Glutamatergic neuron (in vitro differentiated cells): Measurements from ENCODE around the gene PHC1. TPM values are rescaled to one million over a fixed set of nuclear protein-coding genes. Genes with fewer than 3 reads are reported as not detected.
"Not testable (repeated sequence)": the region's sequence is repeated elsewhere in the genome, so short reads cannot be mapped to it uniquely, and the experiment has no call there.

ENCODE experiments used
- DNase-seq: peaks from one replicate; pipeline ENCODE4 v3.0.0; 2022
- H3K27ac Mint-ChIP-seq: one replicate; pipeline ENCODE4 v1.8.0; 2020; ENCODE audit warnings: mild to moderate bottlenecking, mixed read lengths, inconsistent platforms; ENCODE audit not compliant: unreplicated experiment
- H3K27me3 Mint-ChIP-seq: one replicate; pipeline ENCODE4 v1.8.0; 2020; ENCODE audit warnings: mild to moderate bottlenecking, moderate library complexity, mixed read lengths, inconsistent platforms; ENCODE audit not compliant: unreplicated experiment
- H3K36me3 Mint-ChIP-seq: one replicate; pipeline ENCODE4 v1.8.0; 2020; ENCODE audit warnings: mild to moderate bottlenecking, mixed read lengths, inconsistent platforms; ENCODE audit not compliant: unreplicated experiment
- H3K4me1 Mint-ChIP-seq: one replicate; pipeline ENCODE4 v1.8.0; 2020; ENCODE audit warnings: mild to moderate bottlenecking, low read depth, mixed read lengths, inconsistent platforms; ENCODE audit not compliant: unreplicated experiment
- H3K4me3 Mint-ChIP-seq: one replicate; pipeline ENCODE4 v1.8.0; 2020; ENCODE audit warnings: mild to moderate bottlenecking, mixed read lengths, inconsistent platforms; ENCODE audit not compliant: unreplicated experiment
- H3K9me3 Mint-ChIP-seq: one replicate; pipeline ENCODE4 v1.8.0; 2020; ENCODE audit warnings: mild to moderate bottlenecking, moderate library complexity, mixed read lengths, inconsistent platforms; ENCODE audit not compliant: unreplicated experiment
- CTCF ChIP-seq: fragments of 200-600 bp; sonication (generic); IDR thresholded peaks from one replicate; pipeline ENCODE4 v1.5.0; 2021; ENCODE audit not compliant: partially characterized antibody, unreplicated experiment
- long read RNA-seq: library from polyadenylated mRNA; unstranded; transcript quantifications from one replicate; pipeline ENCODE4 v2.0.0, GENCODE V29; 2020; ENCODE audit not compliant: unreplicated experiment
- total RNA-seq: library from RNA; stranded (reverse); fragmentation: NEBNext Ultra II Directional; extraction: Animal tissue kit (Norgen Biotek cat#: 25700); gene quantifications from one replicate; pipeline ENCODE4 v1.2.1, GENCODE V29; 2021; ENCODE audit not compliant: unreplicated experiment

Gene PHC1
- total RNA-seq: 59.8 TPM
- long read RNA-seq, partial matches to known transcripts: 7 of 8 reads
- long read RNA-seq, other reads (novel, unspliced or antisense): 0 of 8 reads

- H3K9me3 Mint-ChIP-seq, H3K36me3 Mint-ChIP-seq, H3K27me3 Mint-ChIP-seq: not testable (repeated sequence)
- H3K27ac Mint-ChIP-seq: peak within 1 kb of the TSS; percentile 97
- peak; percentile 88 for DNase-seq
- H3K4me1 Mint-ChIP-seq: peaks cover 13% of the 10 kb centered on the region
- H3K4me3 Mint-ChIP-seq: peak within 1 kb of the TSS; percentile 97
These were observed at the start of gene PHC1 for GRCh38 chr12:8914033-8914715. Gene PHC1 (plus strand): TSS chr12:8914509. CDS start chr12:8917678, 3,169 bp downstream.

- Mint-ChIP-seq H3K9me3 (no peaks in the 10 kb centered on the region), H3K4me1 (no peaks in the 10 kb centered on the region), H3K4me3 (no peak overlapping the region), H3K27me3 (peaks cover 5% of the 10 kb centered on the region), H3K27ac (no peak overlapping the region), H3K36me3 (no peaks in the 10 kb centered on the region)
- DNase-seq: no peak
- TF ChIP-seq CTCF: no peak
These were observed 47.9 kb upstream of the PHC1 start for GRCh38 chr12:8866429-8866828.

- Mint-ChIP-seq H3K36me3 (no peaks in the 10 kb centered on the region), H3K27me3 (peaks cover 2% of the 10 kb centered on the region), H3K9me3 (no peaks in the 10 kb centered on the region), H3K4me3 (no peak overlapping the region), H3K27ac (no peak overlapping the region), H3K4me1 (no peaks in the 10 kb centered on the region)
- no peak for TF ChIP-seq CTCF
- no peak for DNase-seq
These were observed 47.3 kb upstream of the PHC1 start for GRCh38 chr12:8867009-8867408.

GRCh38 chr12:8867786-8868185 is 46.5 kb upstream of the PHC1 start:
- Mint-ChIP-seq H3K27me3 (peaks cover 2% of the 10 kb centered on the region), H3K4me3 (no peak overlapping the region)

GRCh38 chr12:8870586-8870985 is 43.7 kb upstream of the PHC1 start:
- Mint-ChIP-seq H3K27me3 (peaks cover 2% of the 10 kb centered on the region), H3K27ac (no peak overlapping the region), H3K9me3 (no peaks in the 10 kb centered on the region), H3K4me1 (no peaks in the 10 kb centered on the region), H3K4me3 (no peak overlapping the region), H3K36me3 (no peaks in the 10 kb centered on the region)
- TF ChIP-seq CTCF: no peak
- no peak for DNase-seq

More at GRCh38 chr12:8867786-8868185, 46.5 kb upstream of the PHC1 start:
- Mint-ChIP-seq H3K27ac (no peak overlapping the region), H3K36me3 (no peaks in the 10 kb centered on the region), H3K4me1 (no peaks in the 10 kb centered on the region), H3K9me3 (no peaks in the 10 kb centered on the region)
- TF ChIP-seq CTCF: no peak
- no peak for DNase-seq
